ENCODE measurements around the gene CCL4. TPM values are rescaled to one million over a fixed set of nuclear protein-coding genes. Genes with fewer than 3 reads are reported as not detected.
"Not testable (repeated sequence)": the region's sequence is repeated elsewhere in the genome, so short reads cannot be mapped to it uniquely, and the experiment has no call there.

CCL4 gene
- total and polyA plus RNA-seq, 2 experiments from 2014 or later: not detected

GRCh38 chr17:36092230-36092629, 11.4 kb upstream of the CCL4 start (continued):
- TF ChIP-seq ETS1 (IDR thresholded peaks at IDR 0.05) (no peak), EZH2phosphoT487 (IDR thresholded peaks at IDR 0.05; ENCODE audit: unreplicated experiment) (no peak), STAT1 (IDR thresholded peaks at IDR 0.05; ENCODE audit: unreplicated experiment) (no peak), EZH2 (IDR thresholded peaks at IDR 0.05; ENCODE audit: low read depth, unreplicated experiment) (no peak)
- TF ChIP-seq, protein P1, sequence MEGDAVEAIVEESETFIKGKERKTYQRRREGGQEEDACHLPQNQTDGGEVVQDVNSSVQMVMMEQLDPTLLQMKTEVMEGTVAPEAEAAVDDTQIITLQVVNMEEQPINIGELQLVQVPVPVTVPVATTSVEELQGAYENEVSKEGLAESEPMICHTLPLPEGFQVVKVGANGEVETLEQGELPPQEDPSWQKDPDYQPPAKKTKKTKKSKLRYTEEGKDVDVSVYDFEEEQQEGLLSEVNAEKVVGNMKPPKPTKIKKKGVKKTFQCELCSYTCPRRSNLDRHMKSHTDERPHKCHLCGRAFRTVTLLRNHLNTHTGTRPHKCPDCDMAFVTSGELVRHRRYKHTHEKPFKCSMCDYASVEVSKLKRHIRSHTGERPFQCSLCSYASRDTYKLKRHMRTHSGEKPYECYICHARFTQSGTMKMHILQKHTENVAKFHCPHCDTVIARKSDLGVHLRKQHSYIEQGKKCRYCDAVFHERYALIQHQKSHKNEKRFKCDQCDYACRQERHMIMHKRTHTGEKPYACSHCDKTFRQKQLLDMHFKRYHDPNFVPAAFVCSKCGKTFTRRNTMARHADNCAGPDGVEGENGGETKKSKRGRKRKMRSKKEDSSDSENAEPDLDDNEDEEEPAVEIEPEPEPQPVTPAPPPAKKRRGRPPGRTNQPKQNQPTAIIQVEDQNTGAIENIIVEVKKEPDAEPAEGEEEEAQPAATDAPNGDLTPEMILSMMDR (conservative IDR thresholded peaks at IDR 0.05; ENCODE audit: low read depth in 2 of 2): no peak

- H3K27me3 ChIP-seq (ENCODE audit: insufficient read depth): not testable (repeated sequence)
Measured at GRCh38 chr17:36092715-36093114, 10.9 kb upstream of the CCL4 start.

GRCh38 chr17:36094232-36094631, 9.4 kb upstream of the CCL4 start:
- Histone ChIP-seq H3K9me2 (ENCODE audit: insufficient read depth) (0 out of 2 replicates have a peak, but pooled peaks cover 6% of the 10 kb centered on the region), H3F3A (replicated peaks; ENCODE audit: low read depth) (no peaks in the 10 kb centered on the region), H3K36me3 (ENCODE audit: insufficient read depth) (no peaks in the 10 kb centered on the region), H3K4me1 (ENCODE audit: insufficient read depth) (no peaks in the 10 kb centered on the region), H3K4me2 (no peak overlapping the region), H3K27me3 (ENCODE audit: insufficient read depth) (no peaks in the 10 kb centered on the region), H2AFZ (peak overlapping the region; percentile 69; the same call in 1 of the 2 replicates), H3K27ac (ENCODE audit: low read depth) (no peak overlapping the region), H4K20me1 (replicated peaks; ENCODE audit: insufficient read depth) (no peaks in the 10 kb centered on the region), H3K79me2 (replicated peaks; ENCODE audit: insufficient read depth) (no peaks in the 10 kb centered on the region), H3K4me3 (no peak overlapping the region)
- H3K9me3 Mint-ChIP-seq: no peaks in the 10 kb centered on the region; the same call in 2 of the 3 replicates
- peaks cover 9% of the 10 kb centered on the region for H3K27me3 Mint-ChIP-seq (ENCODE audit: insufficient read depth, low read depth, poor library complexity)
- ATAC-seq: no peak
- no peak overlapping the region for H3K27ac Mint-ChIP-seq
- H3K36me3 Mint-ChIP-seq (ENCODE audit: low read depth): no peaks in the 10 kb centered on the region
- DNase-seq (ENCODE audit: low spot score): no peak
- H3K4me1 Mint-ChIP-seq: peaks cover 4% of the 10 kb centered on the region
- H3K4me3 Mint-ChIP-seq: no peak overlapping the region; the same call in 2 of the 3 replicates
- TF ChIP-seq, protein P2, sequence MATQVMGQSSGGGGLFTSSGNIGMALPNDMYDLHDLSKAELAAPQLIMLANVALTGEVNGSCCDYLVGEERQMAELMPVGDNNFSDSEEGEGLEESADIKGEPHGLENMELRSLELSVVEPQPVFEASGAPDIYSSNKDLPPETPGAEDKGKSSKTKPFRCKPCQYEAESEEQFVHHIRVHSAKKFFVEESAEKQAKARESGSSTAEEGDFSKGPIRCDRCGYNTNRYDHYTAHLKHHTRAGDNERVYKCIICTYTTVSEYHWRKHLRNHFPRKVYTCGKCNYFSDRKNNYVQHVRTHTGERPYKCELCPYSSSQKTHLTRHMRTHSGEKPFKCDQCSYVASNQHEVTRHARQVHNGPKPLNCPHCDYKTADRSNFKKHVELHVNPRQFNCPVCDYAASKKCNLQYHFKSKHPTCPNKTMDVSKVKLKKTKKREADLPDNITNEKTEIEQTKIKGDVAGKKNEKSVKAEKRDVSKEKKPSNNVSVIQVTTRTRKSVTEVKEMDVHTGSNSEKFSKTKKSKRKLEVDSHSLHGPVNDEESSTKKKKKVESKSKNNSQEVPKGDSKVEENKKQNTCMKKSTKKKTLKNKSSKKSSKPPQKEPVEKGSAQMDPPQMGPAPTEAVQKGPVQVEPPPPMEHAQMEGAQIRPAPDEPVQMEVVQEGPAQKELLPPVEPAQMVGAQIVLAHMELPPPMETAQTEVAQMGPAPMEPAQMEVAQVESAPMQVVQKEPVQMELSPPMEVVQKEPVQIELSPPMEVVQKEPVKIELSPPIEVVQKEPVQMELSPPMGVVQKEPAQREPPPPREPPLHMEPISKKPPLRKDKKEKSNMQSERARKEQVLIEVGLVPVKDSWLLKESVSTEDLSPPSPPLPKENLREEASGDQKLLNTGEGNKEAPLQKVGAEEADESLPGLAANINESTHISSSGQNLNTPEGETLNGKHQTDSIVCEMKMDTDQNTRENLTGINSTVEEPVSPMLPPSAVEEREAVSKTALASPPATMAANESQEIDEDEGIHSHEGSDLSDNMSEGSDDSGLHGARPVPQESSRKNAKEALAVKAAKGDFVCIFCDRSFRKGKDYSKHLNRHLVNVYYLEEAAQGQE (IDR thresholded peaks at IDR 0.05; ENCODE audit: unreplicated experiment): no peak
- no peak for TF ChIP-seq NANOG (IDR thresholded peaks at IDR 0.05; ENCODE audit: borderline replicate concordance)
- no peak for TF ChIP-seq CREB1 (CRISPR knock-in tag; IDR thresholded peaks at IDR 0.05; ENCODE audit: low read depth)
- no peak for TF ChIP-seq STAT1 (IDR thresholded peaks at IDR 0.05; ENCODE audit: unreplicated experiment)

More at GRCh38 chr17:36092715-36093114, 10.9 kb upstream of the CCL4 start:
- not testable (repeated sequence) for H4K20me1 ChIP-seq (replicated peaks; ENCODE audit: insufficient read depth); H3K4me3 Mint-ChIP-seq; H3K36me3 ChIP-seq (ENCODE audit: insufficient read depth); H3K4me1 ChIP-seq (ENCODE audit: insufficient read depth); H3K27ac ChIP-seq (ENCODE audit: low read depth); H3K79me2 ChIP-seq (replicated peaks; ENCODE audit: insufficient read depth); H3K27ac Mint-ChIP-seq; DNase-seq (ENCODE audit: low spot score); H3K36me3 Mint-ChIP-seq (ENCODE audit: low read depth); H3F3A ChIP-seq (replicated peaks; ENCODE audit: low read depth); H3K4me3 ChIP-seq; ATAC-seq; H3K27me3 Mint-ChIP-seq (ENCODE audit: insufficient read depth, low read depth, poor library complexity); H2AFZ ChIP-seq; H3K4me2 ChIP-seq; H3K9me3 Mint-ChIP-seq; H3K9me2 ChIP-seq (ENCODE audit: insufficient read depth); H3K4me1 Mint-ChIP-seq
